NCI-H460 (cell line): ENCODE measurements around the gene GSG1L. TPM values are rescaled to one million over a fixed set of nuclear protein-coding genes. Genes with fewer than 3 reads are reported as not detected.

Experiments used
- DNase-seq: peaks from one replicate; pipeline ENCODE4 v3.0.0-alpha.2; 2016; ENCODE audit warnings: low read depth; ENCODE audit errors: extremely low read depth
- total RNA-seq: library from RNA; depleted of rRNA; stranded (reverse); fragments of >200 nt; shearing (Covaris generic); gene quantifications from 2 replicates; pipeline ENCODE4 v1.2.3, GENCODE V29; 2014

GSG1L gene
- total RNA-seq, 1 experiment from 2014 or later = not detected

GRCh38 chr16:27803775-27804549 is 259.6 kb downstream of the GSG1L start:
- DNase-seq = no peak

GRCh38 chr16:27802664-27803439 is 260.7 kb downstream of the GSG1L start:
- no peak for DNase-seq

GRCh38 chr16:27801289-27801945 is 262.1 kb downstream of the GSG1L start:
- DNase-seq = no peak

GRCh38 chr16:27800817-27801216 is 262.7 kb downstream of the GSG1L start:
- no peak for DNase-seq

- DNase-seq = no peak
Measured at GRCh38 chr16:27799896-27800295, 263.6 kb downstream of the GSG1L start.

- DNase-seq = no peak
Measured at GRCh38 chr16:27798241-27798640, 265.3 kb downstream of the GSG1L start.

GRCh38 chr16:27795992-27796614 is 267.4 kb downstream of the GSG1L start:
- peak; percentile 46 for DNase-seq

GRCh38 chr16:27793249-27793622 is 270.3 kb downstream of the GSG1L start:
- DNase-seq = no peak

GRCh38 chr16:27792486-27793248 is 270.8 kb downstream of the GSG1L start:
- DNase-seq = no peak

GRCh38 chr16:27791404-27791719 is 272.2 kb downstream of the GSG1L start:
- DNase-seq = no peak

- DNase-seq = no peak
Measured at GRCh38 chr16:27790546-27791403, 272.7 kb downstream of the GSG1L start.

GRCh38 chr16:27789595-27790241 is 273.8 kb downstream of the GSG1L start:
- no peak for DNase-seq

- no peak for DNase-seq
Measured at GRCh38 chr16:27789150-27789549, 274.4 kb downstream of the GSG1L start.

GRCh38 chr16:27787665-27788064 is 275.8 kb downstream of the GSG1L start:
- no peak for DNase-seq

GRCh38 chr16:27786923-27787625 is 276.4 kb downstream of the GSG1L start:
- DNase-seq = no peak

- no peak for DNase-seq
Measured at GRCh38 chr16:27786221-27786922, 277.1 kb downstream of the GSG1L start.

- DNase-seq = no peak
Measured at GRCh38 chr16:27785307-27785678, 278.2 kb downstream of the GSG1L start.
